ENCODE data around the gene STX10. TPM values are rescaled to one million over a fixed set of nuclear protein-coding genes. Genes with fewer than 3 reads are reported as not detected.

STX10 gene
- total and polyA plus RNA-seq, 12 donors = 18.7 to 69.9 (median 28.9) TPM

GRCh38 chr19:13139633-13140311, 10.4 kb downstream of the STX10 start:
- no peak overlapping the region for H3K4me3 ChIP-seq
- 81 to 83% methylated on average over 11 of the region's 11 CpGs for whole genome bisulfite sequencing, 2 donors
- intact Hi-C loops (cut with DNase I) = no loop called here
- peak overlapping the region in 1 of 10 donors; percentile 14 for H3K27ac ChIP-seq
- DNase-seq = no peak
- ATAC-seq = no peak
- no peaks in the 10 kb centered on the region for H3K9me3 ChIP-seq
- no peaks in the 10 kb centered on the region for H3K27me3 ChIP-seq
- peaks cover 5 to 84% (median 19%) of the 10 kb centered on the region in 9 donors for H3K36me3 ChIP-seq
- no peak for TF ChIP-seq CTCF (IDR thresholded peaks at IDR 0.05)
- peaks cover 0 to 11% (median 1%) of the 10 kb centered on the region in 9 donors for H3K4me1 ChIP-seq

- TF ChIP-seq CTCF (IDR thresholded peaks at IDR 0.05) = no peak
- no peak for ATAC-seq
- H3K36me3 ChIP-seq = peaks cover 0 to 75% (median 10%) of the 10 kb centered on the region in 9 donors
- H3K27ac ChIP-seq = no peak overlapping the region
- H3K27me3 ChIP-seq = no peaks in the 10 kb centered on the region
- no peaks in the 10 kb centered on the region for H3K9me3 ChIP-seq
- H3K4me3 ChIP-seq = no peak overlapping the region
- intact Hi-C loops (cut with DNase I) = no loop called here
- H3K4me1 ChIP-seq = peaks cover 0 to 12% (median 10%) of the 10 kb centered on the region in 9 donors
- DNase-seq = no peak
- WGBS, 2 donors = 84% methylated on average over 10 of the region's 10 CpGs
Measured at GRCh38 chr19:13138916-13139198, 11.3 kb downstream of the STX10 start.

- DNase-seq (no peak), ATAC-seq (no peak)
- Histone ChIP-seq H3K4me1 (peaks cover 0 to 17% (median 15%) of the 10 kb centered on the region in 9 donors), H3K36me3 (peaks cover 0 to 70% (median 8%) of the 10 kb centered on the region in 9 donors), H3K27me3 (no peaks in the 10 kb centered on the region), H3K27ac (no peak overlapping the region), H3K9me3 (no peaks in the 10 kb centered on the region), H3K4me3 (no peak overlapping the region)
- TF ChIP-seq CTCF (IDR thresholded peaks at IDR 0.05) = no peak
- intact Hi-C loops (cut with DNase I) = no loop called here
- WGBS, 2 donors = 89 to 92% methylated on average over 40 of the region's 40 CpGs
Measured at GRCh38 chr19:13138171-13138915, 11.8 kb downstream of the STX10 start.

- intact Hi-C loops (cut with DNase I) = no loop called here
- TF ChIP-seq CTCF (IDR thresholded peaks at IDR 0.05) = no peak
- Histone ChIP-seq H3K9me3 (no peaks in the 10 kb centered on the region), H3K27ac (no peak overlapping the region), H3K27me3 (no peaks in the 10 kb centered on the region), H3K36me3 (peaks cover 0 to 64% (median 8%) of the 10 kb centered on the region in 9 donors), H3K4me3 (no peak overlapping the region), H3K4me1 (peaks cover 0 to 24% (median 17%) of the 10 kb centered on the region in 9 donors)
- WGBS, 2 donors = 92 to 94% methylated on average over 28 of the region's 28 CpGs
- DNase-seq (no peak), ATAC-seq (no peak)
Measured at GRCh38 chr19:13137290-13137794, 12.8 kb downstream of the STX10 start.

All from heart right ventricle (tissue), 16 donors.